ENCODE measurements around the gene GALNTL6. TPM values are rescaled to one million over a fixed set of nuclear protein-coding genes. Genes with fewer than 3 reads are reported as not detected.
"Not testable (repeated sequence)": the region's sequence is repeated elsewhere in the genome, so short reads cannot be mapped to it uniquely, and the experiment has no call there.

The GALNTL6 gene
- total and polyA plus RNA-seq, 3 donors from 2014 or later, result 2.9 to 6.2 (median 4.9) TPM

DNA sequence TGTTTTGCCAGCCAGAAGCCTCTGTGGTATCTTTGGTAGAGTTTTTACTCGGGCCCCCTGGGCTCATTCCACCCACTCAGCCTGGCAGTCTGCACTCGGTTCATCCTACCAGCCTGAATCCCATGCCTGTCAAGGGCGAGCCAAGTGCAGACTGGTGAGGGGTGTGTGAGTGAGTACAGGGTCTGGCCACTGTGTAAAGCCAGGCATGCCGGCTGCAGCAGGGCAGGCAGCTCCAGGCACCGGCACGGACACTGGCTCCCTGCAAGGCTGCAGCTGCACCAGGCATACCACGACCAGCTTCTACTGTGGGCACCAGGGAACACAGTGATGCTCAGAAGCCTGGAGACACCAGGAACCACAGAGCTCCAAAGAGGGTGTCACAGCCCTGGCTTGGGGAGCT lies 1161.4 kb downstream of the GALNTL6 start:
- WGBS, 2 donors, result 79 to 87% methylated on average over 6 to 7 of the region's 7 CpGs
- Histone ChIP-seq H3K9me3 (no peaks in the 10 kb centered on the region), H3K36me3 (ENCODE audit: low read depth, missing control alignments) (no peaks in the 10 kb centered on the region), H3K4me1 (no peaks in the 10 kb centered on the region), H3K4me3 (no peak overlapping the region), H3K27me3 (no peaks in the 10 kb centered on the region), H3K27ac (no peak overlapping the region)
- intact Hi-C loops (cut with DNase I; ENCODE audit: low total_unique reads), result no loop called here
- TF ChIP-seq, protein P1, sequence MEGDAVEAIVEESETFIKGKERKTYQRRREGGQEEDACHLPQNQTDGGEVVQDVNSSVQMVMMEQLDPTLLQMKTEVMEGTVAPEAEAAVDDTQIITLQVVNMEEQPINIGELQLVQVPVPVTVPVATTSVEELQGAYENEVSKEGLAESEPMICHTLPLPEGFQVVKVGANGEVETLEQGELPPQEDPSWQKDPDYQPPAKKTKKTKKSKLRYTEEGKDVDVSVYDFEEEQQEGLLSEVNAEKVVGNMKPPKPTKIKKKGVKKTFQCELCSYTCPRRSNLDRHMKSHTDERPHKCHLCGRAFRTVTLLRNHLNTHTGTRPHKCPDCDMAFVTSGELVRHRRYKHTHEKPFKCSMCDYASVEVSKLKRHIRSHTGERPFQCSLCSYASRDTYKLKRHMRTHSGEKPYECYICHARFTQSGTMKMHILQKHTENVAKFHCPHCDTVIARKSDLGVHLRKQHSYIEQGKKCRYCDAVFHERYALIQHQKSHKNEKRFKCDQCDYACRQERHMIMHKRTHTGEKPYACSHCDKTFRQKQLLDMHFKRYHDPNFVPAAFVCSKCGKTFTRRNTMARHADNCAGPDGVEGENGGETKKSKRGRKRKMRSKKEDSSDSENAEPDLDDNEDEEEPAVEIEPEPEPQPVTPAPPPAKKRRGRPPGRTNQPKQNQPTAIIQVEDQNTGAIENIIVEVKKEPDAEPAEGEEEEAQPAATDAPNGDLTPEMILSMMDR (IDR thresholded peaks at IDR 0.05), result no peak
- no peak for TF ChIP-seq POLR2A (IDR thresholded peaks at IDR 0.05)
- no peak for DNase-seq

DNA sequence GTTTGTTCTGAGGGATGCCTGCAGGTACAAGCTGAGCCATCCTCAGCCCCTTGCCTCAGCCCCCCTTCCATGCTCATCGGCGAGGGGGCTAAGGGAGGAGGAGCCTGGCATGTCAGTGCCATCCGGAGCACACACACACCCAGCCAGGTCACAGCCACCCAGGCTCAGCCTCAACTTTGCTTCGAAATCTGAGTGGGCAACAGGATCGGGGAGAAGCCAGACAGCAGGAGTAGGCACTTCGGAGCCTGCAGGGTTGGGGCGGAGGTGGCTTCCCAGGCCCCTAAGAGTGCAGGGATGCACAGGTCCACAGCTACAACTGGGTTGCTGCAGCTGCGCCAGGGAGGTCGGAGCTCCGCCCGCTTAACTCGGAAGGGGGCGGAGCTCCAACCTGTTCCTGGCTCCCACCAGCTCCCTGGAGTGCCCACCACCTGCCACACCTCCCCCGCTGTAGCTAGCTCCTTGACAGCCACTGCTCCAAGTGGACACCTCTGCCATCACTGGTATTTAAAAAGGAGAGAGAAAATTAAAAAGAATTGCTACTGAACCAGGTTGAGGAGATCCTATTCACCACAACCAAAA lies 1162.5 kb downstream of the GALNTL6 start:
- WGBS, 2 donors, result 56 to 84% methylated on average over 9 to 12 of the region's 14 CpGs
- TF ChIP-seq, protein P1 (IDR thresholded peaks at IDR 0.05), result no peak
- TF ChIP-seq POLR2A (IDR thresholded peaks at IDR 0.05), result no peak
- no peaks in the 10 kb centered on the region for H3K4me1 ChIP-seq
- H3K4me3 ChIP-seq, result no peak overlapping the region
- H3K27me3 ChIP-seq, result no peaks in the 10 kb centered on the region
- no peak for DNase-seq
- H3K36me3 ChIP-seq (ENCODE audit: low read depth, missing control alignments), result no peaks in the 10 kb centered on the region
- H3K27ac ChIP-seq, result no peak overlapping the region
- intact Hi-C loops (cut with DNase I; ENCODE audit: low total_unique reads), result no loop called here
- H3K9me3 ChIP-seq, result no peaks in the 10 kb centered on the region

DNA sequence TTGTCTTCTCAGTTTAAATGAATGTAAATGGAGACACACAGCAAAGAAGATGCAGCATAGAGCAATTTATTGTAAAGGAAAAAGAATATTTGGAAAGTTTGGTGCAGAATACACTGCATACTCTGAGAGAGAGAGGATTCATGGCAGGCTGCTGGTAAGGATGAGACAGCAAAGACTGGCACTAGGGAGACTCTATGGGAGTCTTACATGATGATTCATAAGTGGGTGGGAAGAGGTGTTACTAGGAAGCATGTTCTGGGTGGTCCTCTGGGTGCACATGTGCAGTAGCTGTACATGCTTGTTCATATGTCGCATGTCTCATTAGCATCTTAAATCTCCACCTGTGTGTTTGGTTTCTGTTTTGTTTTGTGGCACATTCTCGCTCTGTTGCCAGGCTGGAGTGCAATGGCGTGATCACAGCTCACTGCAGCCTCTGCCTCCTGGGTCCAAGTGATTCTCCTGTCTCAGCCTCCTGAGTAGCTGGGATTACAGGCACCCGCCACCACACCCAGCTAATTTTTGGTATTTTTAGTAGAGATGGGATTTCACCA lies 1164.4 kb downstream of the GALNTL6 start:
- H3K4me3 ChIP-seq; H3K9me3 ChIP-seq; H3K4me1 ChIP-seq; intact Hi-C loops (cut with DNase I; ENCODE audit: low total_unique reads); H3K36me3 ChIP-seq (ENCODE audit: low read depth, missing control alignments); H3K27me3 ChIP-seq; DNase-seq; H3K27ac ChIP-seq: not testable (repeated sequence)
- WGBS, 2 donors, result 89 to 98% methylated on average over 4 of the region's 4 CpGs

DNA sequence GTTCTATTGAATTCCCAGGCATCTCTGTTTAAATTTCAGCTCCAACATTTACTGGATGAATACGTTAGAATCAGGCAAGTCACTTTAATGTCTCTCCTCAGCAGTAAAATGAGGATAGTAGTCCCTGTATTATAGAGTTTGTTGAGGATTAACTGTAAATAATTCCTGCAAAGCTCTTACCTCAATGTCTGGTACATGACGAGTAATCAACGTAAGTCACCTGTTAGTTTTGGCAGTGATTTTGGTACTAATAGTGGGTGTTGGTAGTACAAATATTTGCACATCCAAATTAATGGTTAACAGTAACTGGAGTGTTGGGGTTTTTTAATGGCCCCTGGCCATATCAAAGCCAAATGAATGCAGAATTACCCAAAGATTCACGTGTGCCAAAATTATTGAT lies 1165.6 kb downstream of the GALNTL6 start:
- no peak overlapping the region for H3K4me3 ChIP-seq
- no peaks in the 10 kb centered on the region for H3K36me3 ChIP-seq (ENCODE audit: low read depth, missing control alignments)
- no peaks in the 10 kb centered on the region for H3K4me1 ChIP-seq
- intact Hi-C loops (cut with DNase I; ENCODE audit: low total_unique reads), result no loop called here
- no peak for TF ChIP-seq POLR2A (IDR thresholded peaks at IDR 0.05)
- TF ChIP-seq, protein P1 (IDR thresholded peaks at IDR 0.05), result no peak
- no peaks in the 10 kb centered on the region for H3K9me3 ChIP-seq
- no peaks in the 10 kb centered on the region for H3K27me3 ChIP-seq
- 85% methylated on average over 4 of the region's 4 CpGs for WGBS, 2 donors
- DNase-seq, result no peak
- no peak overlapping the region for H3K27ac ChIP-seq

DNA sequence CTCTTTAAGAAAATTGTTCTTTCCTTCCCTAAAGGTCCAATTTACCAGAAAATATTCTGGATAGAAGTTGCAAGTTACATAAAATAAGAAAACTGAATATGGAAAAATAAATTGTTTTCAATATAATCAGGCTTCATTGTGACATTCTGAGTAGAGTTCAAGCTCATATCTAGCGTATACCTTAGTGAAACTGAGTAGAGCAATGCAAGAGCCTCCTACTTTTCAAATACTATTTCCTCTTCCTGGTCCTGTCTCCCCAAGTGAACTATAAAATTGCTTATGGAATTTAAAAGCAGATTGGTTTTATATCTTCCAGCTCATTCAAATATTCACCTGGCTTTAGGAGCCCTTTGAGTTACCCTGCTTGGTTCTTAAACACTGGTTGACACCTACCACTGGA lies 1166.1 kb downstream of the GALNTL6 start:
- 86 to 96% methylated on average over 1 of the region's 1 CpG for WGBS, 2 donors
- Histone ChIP-seq H3K27me3 (no peaks in the 10 kb centered on the region), H3K4me3 (no peak overlapping the region), H3K9me3 (no peaks in the 10 kb centered on the region), H3K4me1 (no peaks in the 10 kb centered on the region), H3K27ac (no peak overlapping the region), H3K36me3 (ENCODE audit: low read depth, missing control alignments) (no peaks in the 10 kb centered on the region)
- no peak for DNase-seq
- TF ChIP-seq, protein P1 (IDR thresholded peaks at IDR 0.05), result no peak
- TF ChIP-seq POLR2A (IDR thresholded peaks at IDR 0.05), result no peak
- intact Hi-C loops (cut with DNase I; ENCODE audit: low total_unique reads), result no loop called here

Data from testis (tissue), 3 donors.